ENCODE measurements around the gene SYNJ1. TPM values are rescaled to one million over a fixed set of nuclear protein-coding genes. Genes with fewer than 3 reads are reported as not detected.
"Not testable (repeated sequence)": the region's sequence is repeated elsewhere in the genome, so short reads cannot be mapped to it uniquely, and the experiment has no call there.

Gene SYNJ1
- total RNA-seq, 1 experiment from 2014 or later = 2.9 TPM

- DNase-seq (ENCODE audit: extremely low read depth, low read depth) = no peak
Measured at GRCh38 chr21:32702702-32703101, 25.1 kb downstream of the SYNJ1 start.

GRCh38 chr21:32698971-32699693 lies 28.7 kb downstream of the SYNJ1 start:
- DNase-seq (ENCODE audit: extremely low read depth, low read depth) = no peak

- no peak for DNase-seq (ENCODE audit: extremely low read depth, low read depth)
Measured at GRCh38 chr21:32698286-32698685, 29.5 kb downstream of the SYNJ1 start.

- not testable (repeated sequence) for DNase-seq (ENCODE audit: extremely low read depth, low read depth)
Measured at GRCh38 chr21:32695482-32695881, 32.3 kb downstream of the SYNJ1 start.

- DNase-seq (ENCODE audit: extremely low read depth, low read depth) = no peak
Measured at GRCh38 chr21:32693581-32693980, 34.2 kb downstream of the SYNJ1 start.

- DNase-seq (ENCODE audit: extremely low read depth, low read depth) = no peak
Measured at GRCh38 chr21:32690085-32690484, 37.7 kb downstream of the SYNJ1 start.

- no peak for DNase-seq (ENCODE audit: extremely low read depth, low read depth)
Measured at GRCh38 chr21:32687643-32688345, 40.0 kb downstream of the SYNJ1 start.

- DNase-seq (ENCODE audit: extremely low read depth, low read depth) = no peak
Measured at GRCh38 chr21:32682696-32683474, 44.9 kb downstream of the SYNJ1 start.

- DNase-seq (ENCODE audit: extremely low read depth, low read depth) = no peak
Measured at GRCh38 chr21:32674731-32675130, 53.1 kb downstream of the SYNJ1 start.

GRCh38 chr21:32674038-32674437 lies 53.8 kb downstream of the SYNJ1 start:
- DNase-seq (ENCODE audit: extremely low read depth, low read depth) = no peak

GRCh38 chr21:32666258-32666657 lies 61.6 kb downstream of the SYNJ1 start:
- no peak for DNase-seq (ENCODE audit: extremely low read depth, low read depth)

GRCh38 chr21:32664095-32664494 lies 63.7 kb downstream of the SYNJ1 start:
- DNase-seq (ENCODE audit: extremely low read depth, low read depth) = not testable (repeated sequence)

GRCh38 chr21:32661981-32662380 lies 65.8 kb downstream of the SYNJ1 start:
- not testable (repeated sequence) for DNase-seq (ENCODE audit: extremely low read depth, low read depth)

- DNase-seq (ENCODE audit: extremely low read depth, low read depth) = not testable (repeated sequence)
Measured at GRCh38 chr21:32661026-32661782, 66.6 kb downstream of the SYNJ1 start.

GRCh38 chr21:32658524-32658923 lies 69.3 kb downstream of the SYNJ1 start:
- no peak for DNase-seq (ENCODE audit: extremely low read depth, low read depth)

GRCh38 chr21:32653326-32653901 lies 74.4 kb downstream of the SYNJ1 start:
- peak; percentile 15 for DNase-seq (ENCODE audit: extremely low read depth, low read depth)

- no peak for DNase-seq (ENCODE audit: extremely low read depth, low read depth)
Measured at GRCh38 chr21:32648165-32648564, 79.6 kb downstream of the SYNJ1 start.

- no peak for DNase-seq (ENCODE audit: extremely low read depth, low read depth)
Measured at GRCh38 chr21:32645261-32646182, 82.3 kb downstream of the SYNJ1 start.
